ENCODE results near the gene PROZ.

DNA sequence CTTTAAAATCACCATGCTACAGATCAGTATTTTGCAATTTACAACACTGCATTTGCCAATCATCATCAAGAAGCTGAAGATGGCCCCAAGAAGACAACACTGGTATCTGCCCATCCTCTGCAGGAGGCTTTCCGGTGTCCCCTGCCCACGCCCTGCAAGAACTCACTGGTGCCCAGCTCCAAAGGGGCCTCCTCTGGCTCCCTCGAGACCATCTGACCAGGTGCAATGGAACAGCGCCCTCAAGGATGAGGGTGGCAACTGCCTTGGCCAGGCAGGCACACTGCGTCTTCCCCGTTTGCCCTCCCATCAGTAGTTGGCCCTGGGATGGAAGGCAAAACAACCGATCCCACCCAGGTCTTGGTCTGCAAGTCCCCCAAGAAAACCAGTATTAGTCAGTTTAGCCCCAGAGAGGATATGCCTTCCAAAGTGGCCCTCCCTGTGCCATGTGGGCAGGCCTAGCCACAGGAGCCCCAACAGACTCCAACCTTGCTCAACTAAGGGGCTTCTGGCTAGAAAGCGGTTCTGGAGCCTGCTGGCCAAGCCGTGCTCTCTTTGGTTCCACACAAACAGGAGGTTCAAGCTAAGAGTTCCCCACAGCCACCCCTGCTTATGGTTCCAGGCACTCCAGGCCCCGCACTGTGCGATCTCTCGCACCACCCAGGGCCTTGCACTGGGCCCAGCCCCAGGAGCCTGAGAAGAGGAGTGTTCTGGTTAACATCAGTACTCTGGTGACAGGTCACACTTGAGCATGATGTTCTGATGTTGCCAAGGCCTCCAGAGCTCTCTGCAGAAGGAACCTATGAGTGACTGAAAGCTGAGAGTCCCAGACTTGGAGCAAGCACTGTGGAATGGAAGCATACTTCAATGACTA is 45.3 kb downstream of the PROZ start:
- TF ChIP-seq, protein P1, sequence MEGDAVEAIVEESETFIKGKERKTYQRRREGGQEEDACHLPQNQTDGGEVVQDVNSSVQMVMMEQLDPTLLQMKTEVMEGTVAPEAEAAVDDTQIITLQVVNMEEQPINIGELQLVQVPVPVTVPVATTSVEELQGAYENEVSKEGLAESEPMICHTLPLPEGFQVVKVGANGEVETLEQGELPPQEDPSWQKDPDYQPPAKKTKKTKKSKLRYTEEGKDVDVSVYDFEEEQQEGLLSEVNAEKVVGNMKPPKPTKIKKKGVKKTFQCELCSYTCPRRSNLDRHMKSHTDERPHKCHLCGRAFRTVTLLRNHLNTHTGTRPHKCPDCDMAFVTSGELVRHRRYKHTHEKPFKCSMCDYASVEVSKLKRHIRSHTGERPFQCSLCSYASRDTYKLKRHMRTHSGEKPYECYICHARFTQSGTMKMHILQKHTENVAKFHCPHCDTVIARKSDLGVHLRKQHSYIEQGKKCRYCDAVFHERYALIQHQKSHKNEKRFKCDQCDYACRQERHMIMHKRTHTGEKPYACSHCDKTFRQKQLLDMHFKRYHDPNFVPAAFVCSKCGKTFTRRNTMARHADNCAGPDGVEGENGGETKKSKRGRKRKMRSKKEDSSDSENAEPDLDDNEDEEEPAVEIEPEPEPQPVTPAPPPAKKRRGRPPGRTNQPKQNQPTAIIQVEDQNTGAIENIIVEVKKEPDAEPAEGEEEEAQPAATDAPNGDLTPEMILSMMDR (conservative IDR thresholded peaks at IDR 0.05; ENCODE audit: low read length): no peak
- no peak for TF ChIP-seq EZH2phosphoT487 (IDR thresholded peaks at IDR 0.05; ENCODE audit: borderline replicate concordance, low read depth, low read length)
